RPMI8226 (cell line): ENCODE results near the gene PAFAH1B2.
A peak's percentile ranks its signal among the peaks of the same experiment; 100 is the strongest.
"Not testable (repeated sequence)": the region's sequence is repeated elsewhere in the genome, so short reads cannot be mapped to it uniquely, and the experiment has no call there.

Experiments
- DNase-seq: peaks from one replicate; pipeline ENCODE4 v3.0.0-alpha.2; 2015

The PAFAH1B2 gene, protein sequence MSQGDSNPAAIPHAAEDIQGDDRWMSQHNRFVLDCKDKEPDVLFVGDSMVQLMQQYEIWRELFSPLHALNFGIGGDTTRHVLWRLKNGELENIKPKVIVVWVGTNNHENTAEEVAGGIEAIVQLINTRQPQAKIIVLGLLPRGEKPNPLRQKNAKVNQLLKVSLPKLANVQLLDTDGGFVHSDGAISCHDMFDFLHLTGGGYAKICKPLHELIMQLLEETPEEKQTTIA

GRCh38 chr11:117143871-117144476 lies at the start of gene PAFAH1B2:
Gene PAFAH1B2, plus strand, starts transcription at chr11:117144287. Its CDS starts 8,161 bp downstream, at chr11:117152448.
- peak; percentile 99 for DNase-seq

GRCh38 chr11:117094776-117095175 lies 49.3 kb upstream of the PAFAH1B2 start:
- no peak for DNase-seq

DNA sequence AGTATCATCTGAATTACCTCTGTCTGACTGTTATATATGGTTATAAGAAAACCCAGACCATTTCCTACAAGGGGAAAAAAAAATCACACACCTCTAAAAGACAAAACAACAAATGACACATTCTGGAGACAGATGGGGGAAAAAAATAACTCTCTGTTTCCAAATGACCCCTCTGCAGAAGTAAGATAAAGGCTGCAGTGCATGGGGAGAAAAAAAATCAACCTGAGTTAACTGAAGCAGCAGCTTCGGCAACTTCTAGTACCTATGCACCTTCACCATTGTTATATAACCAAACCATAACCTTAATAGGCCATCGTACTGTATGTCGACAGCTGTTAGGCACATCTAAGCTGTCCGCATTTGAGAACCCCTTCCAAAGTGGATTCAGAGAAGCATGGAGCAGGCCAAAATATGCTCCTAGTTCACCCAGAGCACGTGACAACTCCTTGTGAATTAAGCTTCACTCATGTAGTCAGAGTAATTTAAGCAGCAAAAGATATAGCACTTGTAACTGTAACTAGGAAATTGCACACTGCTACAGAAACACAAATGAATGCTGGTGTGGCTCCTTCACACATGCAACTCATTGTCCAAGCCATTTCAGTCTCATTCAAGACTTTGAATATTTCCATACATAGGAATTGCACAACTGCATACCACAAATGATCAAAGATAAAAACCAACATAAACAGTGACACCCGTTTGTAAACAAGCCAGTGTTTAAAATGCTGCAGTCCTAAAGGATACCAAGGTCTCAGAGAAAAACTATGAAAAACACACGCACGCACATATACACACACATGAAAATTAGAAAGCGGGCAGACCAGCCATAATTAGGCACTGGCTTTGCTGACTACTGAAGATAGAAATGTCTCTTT lies 48.6 kb upstream of the PAFAH1B2 start:
- no peak for DNase-seq

DNA sequence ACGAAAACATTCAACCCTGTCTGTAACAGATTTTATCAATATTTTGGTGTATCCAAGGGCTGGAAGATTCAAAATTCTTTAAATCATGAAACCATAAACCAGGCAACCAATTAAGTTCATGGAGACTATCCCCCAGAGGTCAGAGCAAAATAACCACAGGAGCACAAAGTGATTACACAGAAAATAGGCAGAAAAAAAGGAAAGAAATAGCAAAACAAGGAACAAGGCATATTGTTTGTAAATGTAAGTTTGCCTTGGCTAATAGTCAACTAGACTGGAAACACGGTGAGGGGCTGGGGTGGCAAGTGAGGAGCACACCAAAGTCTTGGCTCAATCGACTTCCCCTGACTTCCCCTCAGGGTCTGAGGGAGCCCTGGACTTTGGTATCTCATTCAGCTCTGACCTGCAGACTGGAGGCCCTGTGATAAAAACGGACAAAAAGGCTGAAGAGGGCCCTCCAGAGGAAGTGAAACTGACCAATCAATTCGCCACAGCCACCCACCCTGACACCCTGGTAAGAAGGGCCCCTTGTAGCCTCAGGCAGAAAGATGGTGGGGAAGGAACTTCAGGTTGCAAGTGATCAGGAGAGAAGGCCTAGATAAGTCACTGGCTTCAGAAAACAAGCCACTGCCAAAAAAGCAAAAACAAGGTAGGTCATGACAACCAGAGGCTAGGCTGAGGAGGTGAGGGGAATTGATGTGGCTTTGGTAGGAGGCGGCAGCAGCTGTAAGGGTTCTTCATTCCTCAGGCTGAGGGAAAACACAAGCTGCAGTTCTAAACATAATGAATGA lies 47.7 kb upstream of the PAFAH1B2 start:
- peak; percentile 69 for DNase-seq

DNA sequence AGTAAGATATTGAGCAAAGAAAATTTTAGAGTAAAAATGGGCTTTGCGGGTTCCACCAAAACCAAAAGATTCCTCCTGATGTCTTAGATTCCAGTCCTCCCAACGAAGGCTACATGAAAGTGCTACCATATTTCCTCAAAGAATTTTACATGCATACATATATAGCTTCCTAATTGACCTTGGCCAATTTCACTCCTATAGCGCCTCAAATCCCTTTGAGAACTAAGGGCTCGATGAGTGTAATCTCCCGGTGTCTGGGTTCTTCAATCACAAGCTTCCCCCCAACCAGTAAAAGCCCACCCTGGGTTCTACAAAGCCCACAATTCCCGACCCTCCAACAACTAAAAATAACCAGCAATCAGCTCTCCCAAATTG lies 47.1 kb upstream of the PAFAH1B2 start:
- no peak for DNase-seq

- DNase-seq = peak; percentile 57
Observed at GRCh38 chr11:117097389-117098268, 46.5 kb upstream of the PAFAH1B2 start.

DNA sequence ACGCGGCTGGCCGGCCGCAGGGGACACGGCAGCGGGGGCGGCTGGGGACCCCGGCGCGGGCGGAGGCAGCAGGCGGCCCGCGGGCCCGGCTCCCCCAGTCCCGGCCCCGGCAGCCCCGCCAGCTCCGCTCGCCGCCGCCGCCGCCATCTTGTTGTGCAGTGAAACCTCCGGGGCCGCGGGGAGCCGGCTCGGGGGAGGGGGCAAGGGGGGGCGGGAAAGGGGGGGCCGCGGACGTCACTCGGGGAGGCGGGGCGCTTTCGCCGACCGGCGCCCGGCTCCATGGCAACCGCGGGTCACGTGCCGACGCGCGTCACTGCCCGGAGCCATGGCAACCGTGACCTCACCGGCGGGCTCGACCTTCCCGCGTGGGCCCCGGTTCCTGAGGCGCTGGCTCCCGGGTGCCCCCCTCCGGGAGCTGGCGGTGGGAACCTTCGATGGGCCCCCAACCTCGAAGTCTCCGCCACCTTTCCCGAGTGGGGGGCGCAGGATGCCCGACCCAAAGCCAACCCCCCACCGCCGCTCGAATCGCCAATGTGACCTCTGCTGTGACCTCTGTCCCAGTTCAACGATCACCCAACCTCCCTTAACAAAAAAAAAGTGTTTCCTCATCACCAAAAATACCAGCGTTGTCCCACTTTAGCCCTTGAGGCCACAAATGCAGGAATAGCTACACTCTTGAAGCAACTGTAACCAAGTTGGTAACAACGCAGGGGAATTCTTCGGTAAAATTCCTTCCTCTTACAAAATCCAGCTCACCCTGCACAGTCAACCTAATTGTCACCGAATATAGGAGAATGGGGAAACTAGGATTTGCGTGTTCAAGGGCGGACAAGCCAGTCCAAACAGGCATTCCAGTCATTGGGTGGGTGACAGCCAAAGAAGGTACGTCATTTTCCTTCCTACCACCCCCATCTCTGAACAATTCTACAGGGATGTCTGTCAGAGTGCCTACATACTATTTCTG lies 45.5 kb upstream of the PAFAH1B2 start, which contains the start of gene SIK3:
Gene SIK3, minus strand, starts transcription at position 160 of the 964 bp plus-strand sequence. Its CDS starts 13 bp downstream, at position 147.
- DNase-seq = peak; percentile 98

DNA sequence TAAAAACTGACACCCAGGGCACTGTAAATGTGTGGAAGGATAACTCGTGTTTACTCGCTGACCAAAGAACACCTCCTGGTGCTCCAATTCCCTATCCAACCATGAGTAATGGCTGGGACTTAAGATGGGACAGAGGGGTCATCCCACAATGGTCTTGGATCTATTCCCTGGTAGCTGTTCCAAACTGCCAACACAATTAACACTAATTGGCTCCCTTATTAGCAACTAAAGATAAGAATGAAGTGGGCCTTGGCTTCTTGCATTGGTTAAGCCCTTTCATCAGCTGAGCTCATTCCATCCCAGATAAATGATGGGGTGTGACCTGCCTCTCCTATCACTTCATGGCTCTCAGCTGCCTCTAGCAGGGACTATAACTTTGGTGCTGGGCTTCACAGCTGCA lies 44.4 kb upstream of the PAFAH1B2 start:
- no peak for DNase-seq

GRCh38 chr11:117100556-117100955 lies 43.5 kb upstream of the PAFAH1B2 start:
- no peak for DNase-seq

DNA sequence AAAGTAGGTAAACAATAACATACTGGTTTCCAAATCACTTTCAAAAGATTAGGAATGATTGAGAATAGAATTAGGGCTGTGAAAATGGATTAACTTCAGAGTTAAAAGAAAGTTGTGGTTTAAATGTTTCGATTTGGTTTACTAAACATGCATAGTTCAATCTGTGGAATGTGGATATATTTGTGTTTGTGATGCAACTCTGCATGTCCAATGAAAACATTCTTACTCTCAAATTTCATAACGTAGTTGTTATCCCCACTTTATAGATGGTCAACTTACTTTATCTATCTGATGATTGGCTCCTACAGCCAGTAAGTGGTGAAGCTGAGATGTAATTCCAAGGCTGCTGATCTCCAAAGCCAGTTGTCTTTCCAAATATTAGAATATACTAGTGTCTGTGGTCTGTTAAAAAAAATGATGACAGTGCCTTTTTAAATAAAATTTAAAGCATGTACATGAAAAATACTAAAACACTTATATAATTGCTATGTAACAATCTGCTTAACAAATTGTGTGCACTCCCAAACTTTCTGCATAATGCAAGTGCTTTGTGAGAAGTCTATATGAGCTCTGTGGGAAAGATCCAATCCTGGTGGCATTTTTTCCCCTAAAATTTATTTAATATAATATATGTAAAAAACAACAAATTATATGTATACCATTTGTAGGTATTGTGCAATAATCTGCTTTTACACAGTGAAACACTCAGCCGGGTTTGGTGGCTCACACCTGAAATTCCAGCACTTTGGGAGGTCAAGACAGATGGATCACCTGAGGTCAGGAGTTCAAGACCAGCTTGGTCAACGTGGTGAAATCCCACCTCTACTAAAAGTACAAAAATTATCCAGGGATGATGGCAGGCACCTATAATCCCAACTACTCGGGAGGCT lies 36.1 kb upstream of the PAFAH1B2 start:
- no peak for DNase-seq

DNA sequence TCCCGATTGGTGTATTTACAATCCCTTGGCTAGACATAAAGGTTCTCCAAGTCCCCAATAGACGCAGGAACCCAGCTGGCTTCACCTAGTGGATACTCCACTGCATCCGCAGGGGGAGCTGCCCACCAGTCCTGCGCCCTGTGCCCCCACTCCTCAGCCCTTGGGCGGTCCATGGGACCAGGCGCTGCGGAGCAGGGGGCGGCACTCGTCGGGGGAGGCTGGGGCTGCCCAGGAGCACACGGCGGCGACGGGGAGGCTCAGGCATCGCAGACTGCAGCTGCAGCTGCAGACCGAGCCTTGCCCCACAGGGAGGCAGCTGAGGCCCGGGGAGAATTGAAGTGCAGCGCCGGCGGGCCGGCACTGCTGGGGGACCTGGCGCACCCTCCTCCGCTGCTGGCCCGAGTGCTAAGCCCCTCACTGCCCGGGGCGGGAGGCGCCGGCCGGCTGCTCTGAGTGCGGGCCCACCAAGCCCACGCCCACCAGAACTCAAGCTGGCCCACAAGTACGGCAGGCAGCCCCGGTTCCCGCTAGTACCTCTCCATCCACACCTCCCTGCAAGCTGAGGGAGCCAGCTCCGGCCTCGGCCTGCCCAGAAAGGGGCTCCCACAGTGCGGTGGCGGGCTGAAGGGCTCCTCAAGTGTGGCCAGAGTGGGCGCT lies 33.7 kb upstream of the PAFAH1B2 start:
- DNase-seq = no peak

DNA sequence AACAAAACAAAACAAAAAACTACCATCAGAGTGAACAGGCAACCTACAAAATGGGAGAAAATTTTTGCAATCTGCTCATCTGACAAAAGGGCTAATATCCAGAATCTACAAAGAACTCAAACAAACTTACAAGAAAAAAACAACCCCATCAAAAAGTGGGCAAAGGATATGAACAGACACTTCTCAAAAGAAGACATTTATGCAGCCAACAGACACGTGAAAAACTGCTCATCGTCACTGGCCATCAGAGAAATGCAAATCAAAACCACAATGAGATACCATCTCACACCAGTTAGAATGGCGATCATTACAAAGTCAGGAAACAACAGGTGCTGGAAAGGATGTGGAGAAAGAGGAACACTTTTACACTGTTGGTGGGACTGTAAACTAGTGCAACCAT lies 31.6 kb upstream of the PAFAH1B2 start:
- DNase-seq = not testable (repeated sequence)

- not testable (repeated sequence) for DNase-seq
Observed at GRCh38 chr11:117112939-117113338, 31.1 kb upstream of the PAFAH1B2 start.

DNA sequence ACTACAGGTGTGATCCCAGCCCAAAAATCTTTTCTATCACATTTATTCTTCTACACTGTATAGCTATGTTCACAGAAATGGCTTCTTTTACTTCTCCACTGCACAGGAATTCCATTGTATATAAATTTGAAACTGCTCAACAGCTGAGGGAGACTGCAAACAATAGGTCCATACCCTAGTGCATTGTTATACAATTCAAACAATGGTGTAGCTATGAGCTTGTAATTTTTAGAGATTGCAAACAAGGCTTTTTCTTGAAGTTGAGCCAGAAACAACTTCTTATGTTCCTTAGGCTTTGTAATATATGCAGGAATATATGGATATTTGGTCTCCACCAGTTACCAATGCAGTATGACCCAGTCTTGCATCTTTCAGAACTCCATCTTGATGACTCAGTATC lies 26.4 kb upstream of the PAFAH1B2 start:
- no peak for DNase-seq

GRCh38 chr11:117121176-117121575 lies 22.9 kb upstream of the PAFAH1B2 start:
- DNase-seq = no peak

DNA sequence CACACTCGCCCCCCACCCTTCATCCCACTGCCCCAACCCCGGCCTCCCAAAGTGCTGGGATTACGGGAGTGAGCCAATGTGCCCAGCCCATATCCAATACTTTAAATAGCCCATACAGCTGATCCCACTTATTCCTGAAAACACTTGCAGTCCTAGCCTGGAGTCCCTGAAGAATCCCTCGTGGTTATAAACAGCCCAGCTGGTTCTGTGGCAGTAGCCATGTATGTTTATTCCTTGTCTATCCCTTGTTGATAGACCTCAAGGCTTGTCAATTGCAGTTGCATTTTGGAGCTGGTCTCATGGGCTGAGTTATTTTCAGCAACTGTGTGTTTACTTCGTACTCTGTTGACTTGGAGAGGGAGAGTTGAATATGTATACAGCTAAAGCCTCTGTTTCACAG lies 21.5 kb upstream of the PAFAH1B2 start:
- no peak for DNase-seq

- no peak for DNase-seq
Observed at GRCh38 chr11:117126223-117126965, 17.7 kb upstream of the PAFAH1B2 start.
